NCI-H2081 (cell line): ENCODE data around the gene MYL11.
"Not testable (repeated sequence)": the region's sequence is repeated elsewhere in the genome, so short reads cannot be mapped to it uniquely, and the experiment has no call there.

Experiments
- DNase-seq, 2 experiments: peaks; one replicate each; lab custom pipeline; 2025; lab: John Stamatoyannopoulos, UW

Gene MYL11

GRCh38 chr16:30396627-30397026 lies 22.0 kb downstream of the MYL11 start:
- DNase-seq = not testable (repeated sequence)

- no peak for DNase-seq
Measured at GRCh38 chr16:30397056-30397455, 22.5 kb downstream of the MYL11 start.

- DNase-seq = no peak
Measured at GRCh38 chr16:30397776-30398660, 23.4 kb downstream of the MYL11 start.

- DNase-seq = no peak
Measured at GRCh38 chr16:30398661-30399434, 24.2 kb downstream of the MYL11 start.

GRCh38 chr16:30399435-30400186 lies 25.0 kb downstream of the MYL11 start:
- no peak for DNase-seq

- DNase-seq = no peak
Measured at GRCh38 chr16:30401768-30402425, 27.3 kb downstream of the MYL11 start.

GRCh38 chr16:30406795-30407101 lies 32.1 kb downstream of the MYL11 start:
- no peak for DNase-seq

GRCh38 chr16:30407102-30407803 lies 32.7 kb downstream of the MYL11 start, which contains the start of gene ZNF771:
Gene ZNF771, plus strand, starts transcription at chr16:30407606. Its CDS starts 448 bp downstream, at chr16:30408054.
- peak; percentile 83 to 87 for DNase-seq

GRCh38 chr16:30407804-30408534 lies 33.4 kb downstream of the MYL11 start:
- no peak for DNase-seq

GRCh38 chr16:30409125-30410060 lies 34.8 kb downstream of the MYL11 start:
- DNase-seq = peak; percentile 74 to 76

- DNase-seq = no peak
Measured at GRCh38 chr16:30413112-30413806, 38.7 kb downstream of the MYL11 start.

GRCh38 chr16:30414159-30414558 lies 39.6 kb downstream of the MYL11 start:
- no peak for DNase-seq

- no peak for DNase-seq
Measured at GRCh38 chr16:30416047-30416603, 41.5 kb downstream of the MYL11 start.

- no peak for DNase-seq
Measured at GRCh38 chr16:30416624-30417528, 42.3 kb downstream of the MYL11 start.

GRCh38 chr16:30417529-30418349 lies 43.1 kb downstream of the MYL11 start:
- DNase-seq = peak; percentile 91 to 95
